Measurements from ENCODE around the gene ALCAM. TPM values are rescaled to one million over a fixed set of nuclear protein-coding genes. Genes with fewer than 3 reads are reported as not detected.

Gene ALCAM
- total RNA-seq, 2 experiments from 2014 or later = 47.7 to 51.3 TPM

GRCh38 chr3:105435277-105435676 is 68.6 kb downstream of the ALCAM start:
- Histone ChIP-seq H2AFZ (ENCODE audit: low read length) (no peak overlapping the region), H3K79me2 (ENCODE audit: insufficient read depth, low read depth, low read length) (no peaks in the 10 kb centered on the region), H3K9me3 (ENCODE audit: low read length) (no peaks in the 10 kb centered on the region), H3K4me1 (ENCODE audit: insufficient read depth, low read length, poor library complexity, severe bottlenecking) (no peaks in the 10 kb centered on the region), H3K4me3 (ENCODE audit: low read depth, low read length, poor library complexity, severe bottlenecking) (no peak overlapping the region), H4K20me1 (ENCODE audit: insufficient read depth, low read length) (0 out of 2 replicates have a peak, but pooled peaks cover 7% of the 10 kb centered on the region), H3K9me2 (ENCODE audit: insufficient read depth, low read length) (no peaks in the 10 kb centered on the region), H3K36me3 (ENCODE audit: insufficient read depth, low read length) (no peaks in the 10 kb centered on the region), H3K27ac (ENCODE audit: low read depth, low read length, poor library complexity, severe bottlenecking) (no peak overlapping the region), H3K4me2 (ENCODE audit: low read length) (no peak overlapping the region)
- intact Hi-C loops (cut with micrococcal nuclease; ENCODE audit: unreplicated experiment) = no loop called here
- no peak for TF ChIP-seq EZH2phosphoT487 (IDR thresholded peaks at IDR 0.05; ENCODE audit: borderline replicate concordance, low read depth, low read length)
- TF ChIP-seq, protein P1, sequence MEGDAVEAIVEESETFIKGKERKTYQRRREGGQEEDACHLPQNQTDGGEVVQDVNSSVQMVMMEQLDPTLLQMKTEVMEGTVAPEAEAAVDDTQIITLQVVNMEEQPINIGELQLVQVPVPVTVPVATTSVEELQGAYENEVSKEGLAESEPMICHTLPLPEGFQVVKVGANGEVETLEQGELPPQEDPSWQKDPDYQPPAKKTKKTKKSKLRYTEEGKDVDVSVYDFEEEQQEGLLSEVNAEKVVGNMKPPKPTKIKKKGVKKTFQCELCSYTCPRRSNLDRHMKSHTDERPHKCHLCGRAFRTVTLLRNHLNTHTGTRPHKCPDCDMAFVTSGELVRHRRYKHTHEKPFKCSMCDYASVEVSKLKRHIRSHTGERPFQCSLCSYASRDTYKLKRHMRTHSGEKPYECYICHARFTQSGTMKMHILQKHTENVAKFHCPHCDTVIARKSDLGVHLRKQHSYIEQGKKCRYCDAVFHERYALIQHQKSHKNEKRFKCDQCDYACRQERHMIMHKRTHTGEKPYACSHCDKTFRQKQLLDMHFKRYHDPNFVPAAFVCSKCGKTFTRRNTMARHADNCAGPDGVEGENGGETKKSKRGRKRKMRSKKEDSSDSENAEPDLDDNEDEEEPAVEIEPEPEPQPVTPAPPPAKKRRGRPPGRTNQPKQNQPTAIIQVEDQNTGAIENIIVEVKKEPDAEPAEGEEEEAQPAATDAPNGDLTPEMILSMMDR (conservative IDR thresholded peaks at IDR 0.05; ENCODE audit: low read length) = no peak
- CTCF ChIA-PET (ENCODE audit: unreplicated experiment) = no interaction called here
- no TSS peak for BruUV-seq (replicated peaks)
- no peak for DNase-seq (ENCODE audit: low spot score)
- POLR2A ChIA-PET = no interaction called here

DNA sequence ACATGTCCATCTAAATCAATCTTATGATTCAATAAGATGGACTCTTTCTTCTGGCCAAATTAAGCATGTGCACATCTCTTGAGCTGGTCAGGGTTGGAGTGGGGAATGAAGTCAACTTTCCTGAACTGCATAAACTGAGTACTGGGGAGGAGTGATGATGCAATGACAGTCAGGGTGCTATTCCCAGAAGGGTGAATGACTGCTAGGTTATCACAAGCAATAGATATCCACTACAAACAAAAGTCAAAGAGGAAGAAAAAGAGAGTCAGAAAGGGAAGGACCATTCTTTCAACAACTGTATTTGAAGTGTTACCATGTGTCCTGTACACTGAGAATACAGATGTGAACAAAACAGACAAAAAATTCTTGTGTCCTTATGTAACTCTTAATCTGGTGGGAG is 70.0 kb downstream of the ALCAM start:
- ChIA-PET POLR2A (interaction anchor here (0.6 to 1.2 kb wide), 3 partner anchors 19 to 1206 kb away, joined by 3 to 5 read pairs (median 3); no protein-coding TSS in a partner anchor), CTCF (ENCODE audit: unreplicated experiment) (no interaction called here)
- H3K9me3 ChIP-seq (ENCODE audit: low read length) = no peaks in the 10 kb centered on the region
- no peak overlapping the region for H2AFZ ChIP-seq (ENCODE audit: low read length)
- H3K36me3 ChIP-seq (ENCODE audit: insufficient read depth, low read length) = no peaks in the 10 kb centered on the region
- no TSS peak for BruUV-seq (replicated peaks)
- no peak overlapping the region for H3K4me3 ChIP-seq (ENCODE audit: low read depth, low read length, poor library complexity, severe bottlenecking)
- DNase-seq (ENCODE audit: low spot score) = no peak
- intact Hi-C loops (cut with micrococcal nuclease; ENCODE audit: unreplicated experiment) = no loop called here
- 0 out of 2 replicates have a peak, but pooled peaks cover under 1% of the 10 kb centered on the region for H4K20me1 ChIP-seq (ENCODE audit: insufficient read depth, low read length)
- H3K79me2 ChIP-seq (ENCODE audit: insufficient read depth, low read depth, low read length) = no peaks in the 10 kb centered on the region
- no peaks in the 10 kb centered on the region for H3K9me2 ChIP-seq (ENCODE audit: insufficient read depth, low read length)
- TF ChIP-seq, protein P1 (conservative IDR thresholded peaks at IDR 0.05; ENCODE audit: low read length) = no peak
- TF ChIP-seq EZH2phosphoT487 (IDR thresholded peaks at IDR 0.05; ENCODE audit: borderline replicate concordance, low read depth, low read length) = no peak
- H3K27ac ChIP-seq (ENCODE audit: low read depth, low read length, poor library complexity, severe bottlenecking) = no peak overlapping the region
- H3K4me2 ChIP-seq (ENCODE audit: low read length) = no peak overlapping the region
- no peaks in the 10 kb centered on the region for H3K4me1 ChIP-seq (ENCODE audit: insufficient read depth, low read length, poor library complexity, severe bottlenecking)

DNA sequence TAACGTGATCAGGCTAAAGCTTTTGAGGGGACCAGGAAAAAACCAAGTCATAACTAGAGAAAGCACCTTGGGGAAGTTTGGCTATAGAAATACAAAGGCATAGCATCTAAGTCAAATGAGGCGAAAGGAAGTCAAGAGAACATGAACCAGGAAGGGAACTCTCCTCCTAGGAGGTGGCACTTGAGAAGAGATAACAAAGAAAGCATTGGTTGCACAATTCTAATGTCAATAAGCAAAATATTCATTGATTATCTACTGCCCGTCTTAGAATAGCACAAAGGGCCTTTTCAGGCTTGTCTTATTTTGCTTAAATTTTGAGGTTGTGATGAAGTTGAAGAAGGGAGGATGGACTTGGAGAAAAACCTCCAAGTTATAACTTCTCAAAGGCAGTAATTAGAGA is 73.4 kb downstream of the ALCAM start:
- intact Hi-C loops (cut with micrococcal nuclease; ENCODE audit: unreplicated experiment) = no loop called here
- BruUV-seq (replicated peaks) = no TSS peak
- H3K27ac ChIP-seq (ENCODE audit: low read depth, low read length, poor library complexity, severe bottlenecking) = no peak overlapping the region

More for the DNA sequence above, 73.4 kb downstream of the ALCAM start:
- H3K79me2 ChIP-seq (ENCODE audit: insufficient read depth, low read depth, low read length) = no peaks in the 10 kb centered on the region
- no peak overlapping the region for H2AFZ ChIP-seq (ENCODE audit: low read length)
- DNase-seq (ENCODE audit: low spot score) = no peak
- H3K9me2 ChIP-seq (ENCODE audit: insufficient read depth, low read length) = no peaks in the 10 kb centered on the region
- H3K4me3 ChIP-seq (ENCODE audit: low read depth, low read length, poor library complexity, severe bottlenecking) = no peak overlapping the region
- no peaks in the 10 kb centered on the region for H3K4me1 ChIP-seq (ENCODE audit: insufficient read depth, low read length, poor library complexity, severe bottlenecking)
- POLR2A ChIA-PET = interaction anchor here (1.0 to 1.9 kb wide), 2 partner anchors 8 to 23 kb away, joined by 5 to 7 read pairs; no protein-coding TSS in a partner anchor
- H3K9me3 ChIP-seq (ENCODE audit: low read length) = no peaks in the 10 kb centered on the region
- TF ChIP-seq, protein P1 (conservative IDR thresholded peaks at IDR 0.05; ENCODE audit: low read length) = no peak
- TF ChIP-seq EZH2phosphoT487 (IDR thresholded peaks at IDR 0.05; ENCODE audit: borderline replicate concordance, low read depth, low read length) = no peak
- H3K4me2 ChIP-seq (ENCODE audit: low read length) = no peak overlapping the region
- no peaks in the 10 kb centered on the region for H3K36me3 ChIP-seq (ENCODE audit: insufficient read depth, low read length)
- no peaks in the 10 kb centered on the region for H4K20me1 ChIP-seq (ENCODE audit: insufficient read depth, low read length)
- CTCF ChIA-PET (ENCODE audit: unreplicated experiment) = no interaction called here

Data from OCI-LY7 (cell line).